Measurements from ENCODE around the gene TGM6. TPM values are rescaled to one million over a fixed set of nuclear protein-coding genes. Genes with fewer than 3 reads are reported as not detected.

TGM6 gene
- total and polyA plus RNA-seq, 8 donors, result not detected

DNA sequence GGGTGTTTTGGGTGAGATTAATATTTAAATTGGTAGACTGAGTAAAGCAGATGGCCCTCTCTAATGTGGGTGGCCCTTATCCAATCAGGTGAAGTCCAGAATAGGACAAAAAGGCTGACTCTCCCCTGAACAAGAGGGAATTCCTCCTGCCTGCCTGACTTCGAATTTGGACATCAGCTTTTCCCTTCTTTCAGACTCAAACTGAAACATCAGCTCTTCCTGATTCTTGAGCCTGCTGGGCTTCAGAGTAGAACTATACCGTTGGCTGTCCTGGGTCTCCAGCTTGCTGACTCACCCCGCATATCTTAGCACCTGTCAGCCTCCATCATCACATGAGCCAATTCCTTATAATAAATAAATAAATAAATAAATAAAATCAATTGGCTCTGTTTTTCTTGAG, 15.0 kb upstream of the TGM6 start:
- DNase-seq, result no peak
- peaks cover 0 to 4% (median 0%) of the 10 kb centered on the region in 3 donors for H3K27me3 ChIP-seq
- no peak overlapping the region for H3K4me3 ChIP-seq
- no peaks in the 10 kb centered on the region for H3K36me3 ChIP-seq
- H3K4me1 ChIP-seq, result no peaks in the 10 kb centered on the region
- intact Hi-C loops (cut with DNase I; ENCODE audit: low total_unique reads), result no loop called here
- peaks cover 0 to 22% (median 19%) of the 10 kb centered on the region in 4 donors for H3K9me3 ChIP-seq
- no peak overlapping the region for H3K27ac ChIP-seq
- 68 to 74% (median 72%) methylated on average over 3 of the region's 3 CpGs for WGBS, 5 donors
- TF ChIP-seq POLR2AphosphoS5 (IDR thresholded peaks at IDR 0.05) (no peak), EP300 (IDR thresholded peaks at IDR 0.05) (no peak), POLR2A (IDR thresholded peaks at IDR 0.05) (no peak)
- TF ChIP-seq, protein P1, sequence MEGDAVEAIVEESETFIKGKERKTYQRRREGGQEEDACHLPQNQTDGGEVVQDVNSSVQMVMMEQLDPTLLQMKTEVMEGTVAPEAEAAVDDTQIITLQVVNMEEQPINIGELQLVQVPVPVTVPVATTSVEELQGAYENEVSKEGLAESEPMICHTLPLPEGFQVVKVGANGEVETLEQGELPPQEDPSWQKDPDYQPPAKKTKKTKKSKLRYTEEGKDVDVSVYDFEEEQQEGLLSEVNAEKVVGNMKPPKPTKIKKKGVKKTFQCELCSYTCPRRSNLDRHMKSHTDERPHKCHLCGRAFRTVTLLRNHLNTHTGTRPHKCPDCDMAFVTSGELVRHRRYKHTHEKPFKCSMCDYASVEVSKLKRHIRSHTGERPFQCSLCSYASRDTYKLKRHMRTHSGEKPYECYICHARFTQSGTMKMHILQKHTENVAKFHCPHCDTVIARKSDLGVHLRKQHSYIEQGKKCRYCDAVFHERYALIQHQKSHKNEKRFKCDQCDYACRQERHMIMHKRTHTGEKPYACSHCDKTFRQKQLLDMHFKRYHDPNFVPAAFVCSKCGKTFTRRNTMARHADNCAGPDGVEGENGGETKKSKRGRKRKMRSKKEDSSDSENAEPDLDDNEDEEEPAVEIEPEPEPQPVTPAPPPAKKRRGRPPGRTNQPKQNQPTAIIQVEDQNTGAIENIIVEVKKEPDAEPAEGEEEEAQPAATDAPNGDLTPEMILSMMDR (IDR thresholded peaks at IDR 0.05), result no peak

DNA sequence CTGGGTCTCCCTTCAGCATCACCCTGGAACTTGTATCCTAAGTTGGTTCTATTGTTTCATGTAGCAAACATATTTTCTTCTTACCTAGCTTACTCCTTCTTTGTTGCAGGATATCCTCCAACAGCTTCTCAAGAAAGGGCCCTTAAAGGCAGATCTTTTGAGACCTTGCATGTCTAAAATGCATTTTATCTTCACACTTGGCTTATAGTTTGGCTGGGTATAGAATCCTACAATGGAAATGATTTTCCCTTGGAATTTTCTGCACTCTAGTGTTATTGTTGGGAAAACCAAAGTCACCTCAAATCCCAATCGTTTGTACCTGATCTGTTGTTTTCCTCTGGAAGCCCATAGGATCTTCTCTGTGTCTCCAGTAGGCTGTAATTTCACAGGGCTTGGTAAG, 12.1 kb upstream of the TGM6 start:
- Histone ChIP-seq H3K27ac (no peak overlapping the region), H3K36me3 (no peaks in the 10 kb centered on the region), H3K4me1 (no peaks in the 10 kb centered on the region), H3K27me3 (peaks cover 0 to 18% (median 0%) of the 10 kb centered on the region in 3 donors), H3K9me3 (peaks cover 0 to 8% (median 0%) of the 10 kb centered on the region in 4 donors), H3K4me3 (no peak overlapping the region)
- TF ChIP-seq, protein P1 (IDR thresholded peaks at IDR 0.05), result no peak
- no peak for TF ChIP-seq POLR2A (IDR thresholded peaks at IDR 0.05)
- TF ChIP-seq EP300 (IDR thresholded peaks at IDR 0.05), result no peak
- TF ChIP-seq POLR2AphosphoS5 (IDR thresholded peaks at IDR 0.05), result no peak
- intact Hi-C loops (cut with DNase I; ENCODE audit: low total_unique reads), result no loop called here
- WGBS, 5 donors, result 32 to 52% (median 43%) methylated on average over 1 of the region's 1 CpG
- no peak for DNase-seq

DNA sequence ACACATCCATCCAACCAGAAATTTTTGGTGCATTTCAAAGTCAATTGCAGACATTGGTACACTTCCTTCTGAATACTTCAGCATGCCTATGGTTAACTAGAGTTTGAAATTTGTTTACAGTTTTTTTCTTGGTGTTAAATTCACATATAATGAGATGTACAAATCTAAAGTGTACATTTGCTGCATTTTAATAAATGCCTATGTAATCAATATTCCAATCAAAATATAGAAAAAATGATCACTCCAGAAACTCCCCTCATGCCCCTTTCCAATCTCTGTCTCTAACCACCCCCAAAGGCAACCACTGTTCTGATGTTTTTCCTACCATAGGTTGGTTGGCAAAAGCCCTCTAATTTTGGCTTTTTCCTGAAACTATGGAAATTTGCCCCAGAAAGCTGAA, 7.6 kb upstream of the TGM6 start:
- no peak for TF ChIP-seq POLR2A (IDR thresholded peaks at IDR 0.05)
- no peak for TF ChIP-seq EP300 (IDR thresholded peaks at IDR 0.05)
- no peak for TF ChIP-seq POLR2AphosphoS5 (IDR thresholded peaks at IDR 0.05)
- TF ChIP-seq, protein P1 (IDR thresholded peaks at IDR 0.05), result no peak
- intact Hi-C loops (cut with DNase I; ENCODE audit: low total_unique reads), result no loop called here

DNA sequence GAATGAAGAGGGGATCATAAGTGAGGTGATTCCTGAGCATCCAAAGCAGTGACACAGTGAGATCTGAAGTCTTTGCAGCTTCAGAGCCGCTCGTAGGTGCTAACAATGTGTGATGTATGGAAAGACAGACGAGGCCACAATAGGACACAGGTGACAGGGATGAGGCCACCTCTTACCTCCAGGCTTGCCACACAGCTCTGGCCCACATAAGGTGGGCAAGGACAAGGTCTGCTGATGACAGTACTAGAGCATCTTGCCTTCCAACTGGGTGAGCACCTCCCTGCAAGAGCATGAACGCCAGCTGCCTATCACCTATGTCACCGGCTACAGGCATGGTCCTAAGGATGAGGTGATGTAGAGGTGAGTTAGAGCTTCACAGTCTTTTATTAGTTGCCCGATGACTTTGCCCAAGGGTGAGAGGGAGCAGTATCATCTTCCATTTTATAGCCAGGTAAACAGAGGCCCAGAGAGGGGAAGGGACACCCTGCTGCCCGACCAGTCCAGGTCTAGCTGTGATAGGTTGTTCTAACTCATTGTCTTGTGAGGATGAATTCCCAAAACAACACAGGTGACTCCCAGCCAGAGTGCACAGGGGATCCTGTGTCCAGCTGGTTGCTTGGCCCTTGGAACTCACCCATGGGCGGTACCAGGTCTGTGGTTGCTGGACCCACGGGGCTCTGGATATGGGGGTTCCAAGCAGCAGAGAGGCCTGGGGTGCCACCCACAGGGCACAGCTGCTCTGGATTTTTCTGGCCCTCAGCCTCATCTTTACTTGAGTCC, 6.2 kb upstream of the TGM6 start:
- intact Hi-C loops (cut with DNase I; ENCODE audit: low total_unique reads), result no loop called here

More for the DNA sequence above, 7.6 kb upstream of the TGM6 start:
- Histone ChIP-seq H3K27me3 (peaks cover 0 to 24% (median 0%) of the 10 kb centered on the region in 3 donors), H3K4me3 (no peak overlapping the region), H3K9me3 (peaks cover 0 to 8% (median 0%) of the 10 kb centered on the region in 4 donors), H3K4me1 (no peaks in the 10 kb centered on the region), H3K36me3 (no peaks in the 10 kb centered on the region), H3K27ac (no peak overlapping the region)
- DNase-seq, result no peak

More for the DNA sequence above, 6.2 kb upstream of the TGM6 start:
- TF ChIP-seq EP300 (IDR thresholded peaks at IDR 0.05) (no peak), POLR2AphosphoS5 (IDR thresholded peaks at IDR 0.05) (no peak), POLR2A (IDR thresholded peaks at IDR 0.05) (no peak)
- TF ChIP-seq, protein P1 (IDR thresholded peaks at IDR 0.05), result no peak
- Histone ChIP-seq H3K9me3 (no peaks in the 10 kb centered on the region), H3K36me3 (no peaks in the 10 kb centered on the region), H3K27me3 (peaks cover 0 to 30% (median 0%) of the 10 kb centered on the region in 3 donors), H3K4me3 (no peak overlapping the region), H3K27ac (no peak overlapping the region), H3K4me1 (no peaks in the 10 kb centered on the region)
- WGBS, 5 donors, result 68 to 79% (median 77%) methylated on average over 8 to 9 of the region's 9 CpGs
- no peak for DNase-seq

All from stomach (tissue), 9 donors.